ENCODE data around the gene DIAPH3. TPM values are rescaled to one million over a fixed set of nuclear protein-coding genes. Genes with fewer than 3 reads are reported as not detected.
A peak's percentile ranks its signal among the peaks of the same experiment; 100 is the strongest.

DIAPH3 gene
- total RNA-seq, 1 experiment from 2014 or later: 62.3 TPM

- H3K4me1 ChIP-seq (ENCODE audit: insufficient read depth, low read length, poor library complexity, severe bottlenecking): peaks cover 60% of the 10 kb centered on the region
- BruUV-seq (replicated peaks): no TSS peak
- intact Hi-C loops (cut with micrococcal nuclease; ENCODE audit: unreplicated experiment): loop anchor here (1.0 to 5.0 kb wide), 4 partner anchors 111 to 406 kb away; no protein-coding TSS in a partner anchor
- H3K36me3 ChIP-seq (ENCODE audit: insufficient read depth, low read length, poor library complexity, severe bottlenecking): peaks cover 7% of the 10 kb centered on the region
- no peak overlapping the region for H3K4me3 ChIP-seq (ENCODE audit: low read depth, low read length, poor library complexity, severe bottlenecking)
- TF ChIP-seq EZH2 (IDR thresholded peaks at IDR 0.05; ENCODE audit: borderline replicate concordance, low read depth, low read length, poor library complexity, severe bottlenecking): no peak
- H3K9me3 ChIP-seq (ENCODE audit: low read depth, low read length, poor library complexity, severe bottlenecking): no peaks in the 10 kb centered on the region
- peak; percentile 81 for DNase-seq (ENCODE audit: low spot score)
- CTCF ChIA-PET: interaction anchor here (0.7 to 1.0 kb wide), 3 partner anchors 151 to 421 kb away, joined by 3 to 6 read pairs (median 3); no protein-coding TSS in a partner anchor
- no peaks in the 10 kb centered on the region for H3K27me3 ChIP-seq (replicated peaks; ENCODE audit: insufficient read depth, low read depth, low read length, poor library complexity)
- peak overlapping the region; percentile 86 for H3K27ac ChIP-seq (ENCODE audit: low read depth, low read length, poor library complexity, severe bottlenecking)
- POLR2A ChIA-PET (ENCODE audit: low non-redundant PET): interaction anchor here (0.7 to 1.2 kb wide), 3 partner anchors 151 to 405 kb away, joined by 3 to 9 read pairs (median 6); no protein-coding TSS in a partner anchor
These were observed 215.0 kb downstream of the DIAPH3 start for GRCh38 chr13:59948686-59949085.

GRCh38 chr13:59946944-59947343 lies 216.8 kb downstream of the DIAPH3 start:
- no peaks in the 10 kb centered on the region for H3K9me3 ChIP-seq (ENCODE audit: low read depth, low read length, poor library complexity, severe bottlenecking)
- DNase-seq (ENCODE audit: low spot score): peak; percentile 78
- BruUV-seq (replicated peaks): no TSS peak
- H3K36me3 ChIP-seq (ENCODE audit: insufficient read depth, low read length, poor library complexity, severe bottlenecking): peaks cover 12% of the 10 kb centered on the region
- POLR2A ChIA-PET (ENCODE audit: low non-redundant PET): interaction anchor here (0.7 kb wide), 1 partner anchor 153 kb away, joined by 5 read pairs; no protein-coding TSS in a partner anchor
- peak overlapping the region; percentile 86 for H3K27ac ChIP-seq (ENCODE audit: low read depth, low read length, poor library complexity, severe bottlenecking)
- peaks cover 60% of the 10 kb centered on the region for H3K4me1 ChIP-seq (ENCODE audit: insufficient read depth, low read length, poor library complexity, severe bottlenecking)
- TF ChIP-seq CTCF (conservative IDR thresholded peaks at IDR 0.05; ENCODE audit: low read depth, low read length): no peak
- intact Hi-C loops (cut with micrococcal nuclease; ENCODE audit: unreplicated experiment): loop anchor here (5.0 kb wide), 1 partner anchor 110 kb away; no protein-coding TSS in a partner anchor
- no peak overlapping the region for H3K4me3 ChIP-seq (ENCODE audit: low read depth, low read length, poor library complexity, severe bottlenecking)
- no peaks in the 10 kb centered on the region for H3K27me3 ChIP-seq (replicated peaks; ENCODE audit: insufficient read depth, low read depth, low read length, poor library complexity)
- CTCF ChIA-PET: no interaction called here

- Histone ChIP-seq H3K4me1 (ENCODE audit: insufficient read depth, low read length, poor library complexity, severe bottlenecking) (no peaks in the 10 kb centered on the region), H3K4me3 (ENCODE audit: low read depth, low read length, poor library complexity, severe bottlenecking) (no peak overlapping the region), H3K9me3 (ENCODE audit: low read depth, low read length, poor library complexity, severe bottlenecking) (no peaks in the 10 kb centered on the region), H3K36me3 (ENCODE audit: insufficient read depth, low read length, poor library complexity, severe bottlenecking) (peaks cover 16% of the 10 kb centered on the region), H3K27me3 (replicated peaks; ENCODE audit: insufficient read depth, low read depth, low read length, poor library complexity) (no peaks in the 10 kb centered on the region), H3K27ac (ENCODE audit: low read depth, low read length, poor library complexity, severe bottlenecking) (no peak overlapping the region)
- BruUV-seq (replicated peaks): no TSS peak
- POLR2A ChIA-PET (ENCODE audit: low non-redundant PET): no interaction called here
- CTCF ChIA-PET: no interaction called here
- DNase-seq (ENCODE audit: low spot score): no peak
- TF ChIP-seq CTCF (conservative IDR thresholded peaks at IDR 0.05; ENCODE audit: low read depth, low read length): no peak
- no peak for TF ChIP-seq EZH2 (IDR thresholded peaks at IDR 0.05; ENCODE audit: borderline replicate concordance, low read depth, low read length, poor library complexity, severe bottlenecking)
- intact Hi-C loops (cut with micrococcal nuclease; ENCODE audit: unreplicated experiment): no loop called here
These were observed 232.1 kb downstream of the DIAPH3 start for GRCh38 chr13:59931621-59932020.

GRCh38 chr13:59924256-59924655 lies 239.5 kb downstream of the DIAPH3 start:
- TF ChIP-seq EZH2 (IDR thresholded peaks at IDR 0.05; ENCODE audit: borderline replicate concordance, low read depth, low read length, poor library complexity, severe bottlenecking) (no peak), CTCF (conservative IDR thresholded peaks at IDR 0.05; ENCODE audit: low read depth, low read length) (no peak)

More at GRCh38 chr13:59924256-59924655, 239.5 kb downstream of the DIAPH3 start:
- no peak overlapping the region for H3K4me3 ChIP-seq (ENCODE audit: low read depth, low read length, poor library complexity, severe bottlenecking)
- no peak for DNase-seq (ENCODE audit: low spot score)
- intact Hi-C loops (cut with micrococcal nuclease; ENCODE audit: unreplicated experiment): no loop called here
- ChIA-PET POLR2A (ENCODE audit: low non-redundant PET) (no interaction called here), CTCF (no interaction called here)
- no TSS peak for BruUV-seq (replicated peaks)
- H3K36me3 ChIP-seq (ENCODE audit: insufficient read depth, low read length, poor library complexity, severe bottlenecking): peaks cover 34% of the 10 kb centered on the region
- no peaks in the 10 kb centered on the region for H3K27me3 ChIP-seq (replicated peaks; ENCODE audit: insufficient read depth, low read depth, low read length, poor library complexity)
- H3K27ac ChIP-seq (ENCODE audit: low read depth, low read length, poor library complexity, severe bottlenecking): no peak overlapping the region
- H3K9me3 ChIP-seq (ENCODE audit: low read depth, low read length, poor library complexity, severe bottlenecking): no peaks in the 10 kb centered on the region
- H3K4me1 ChIP-seq (ENCODE audit: insufficient read depth, low read length, poor library complexity, severe bottlenecking): no peaks in the 10 kb centered on the region

Measured in A673 (cell line).